K562 (cell line): ENCODE results near the gene CFAP126. TPM values are rescaled to one million over a fixed set of nuclear protein-coding genes. Genes with fewer than 3 reads are reported as not detected.

Experiments
- BRCA1 ChIP-seq, 2 experiments: fragments of 450-650 bp in 1 of 2; sonication (generic) in 1 of 2; formaldehyde crosslinking in 1 of 2; IDR thresholded peaks; 2 replicates each; pipeline versions ENCODE4 v1.5.0 to v1.6.1; 2017 to 2020; ENCODE audit warnings: mild to moderate bottlenecking in 1 of 2, missing genetic modification reagents in 1 of 2
- CHCHD3 ChIP-seq: fragments of 250-450 bp; sonication (Bioruptor Pico); IDR thresholded peaks from 2 replicates; pipeline ENCODE4 v2.1.2; 2022; ENCODE audit warnings: mild to moderate bottlenecking
- DMBX1 ChIP-seq: fragments of 250-450 bp; sonication (Bioruptor Pico); IDR thresholded peaks from 2 replicates; pipeline ENCODE4 v1.8.0; 2022; ENCODE audit warnings: inconsistent platforms, mild to moderate bottlenecking, moderate library complexity, borderline replicate concordance
- FIP1L1 ChIP-seq: fragments of 200-400 bp; formaldehyde crosslinking; IDR thresholded peaks from 2 replicates; pipeline ENCODE4 v1.6.1; 2018; ENCODE audit warnings: mild to moderate bottlenecking, low read depth, low read length; ENCODE audit not compliant: poor library complexity, severe bottlenecking
- FOS ChIP-seq: IDR thresholded peaks from 3 replicates; pipeline ENCODE4 v1.6.1; 2011; ENCODE audit not compliant: insufficient read length; ENCODE audit errors: extremely low read depth
- FOSL1 ChIP-seq: fragments of 200-800 bp; sonication (Bioruptor generic); conservative IDR thresholded peaks from 2 replicates; pipeline ENCODE4 v1.6.1; 2016; ENCODE audit warnings: missing genetic modification characterization, missing compliant biosample characterization
- FOXA3 ChIP-seq, 2 experiments: fragments of 450-650 bp in 1 of 2; sonication (generic) in 1 of 2; formaldehyde crosslinking; IDR thresholded peaks in 1 of 2; conservative IDR thresholded peaks in 1 of 2; 2 replicates each; pipeline versions ENCODE4 v1.4.0 to v1.8.0; 2020 to 2022; ENCODE audit warnings: mild to moderate bottlenecking in 2 of 2, missing genetic modification reagents in 1 of 2
- HDAC1 ChIP-seq, 2 experiments: fragments of 450-650 bp; IDR thresholded peaks; 2 replicates each; pipeline ENCODE4 v1.6.1; 2016 to 2017; ENCODE audit warnings: inconsistent platforms in 1 of 2, mild to moderate bottlenecking in 1 of 2, moderate library complexity in 1 of 2
- MCM3 ChIP-seq: fragments of 450-650 bp; IDR thresholded peaks from 2 replicates; pipeline ENCODE4 v1.6.1; 2016
- MED1 ChIP-seq: sonication (generic); formaldehyde crosslinking; IDR thresholded peaks from 2 replicates; pipeline ENCODE4 v1.8.1; 2023; ENCODE audit warnings: missing genetic modification reagents, borderline replicate concordance
- NELFE ChIP-seq: IDR thresholded peaks from 2 replicates; pipeline ENCODE4 v1.6.1; 2011; ENCODE audit warnings: mild to moderate bottlenecking; ENCODE audit not compliant: insufficient read depth, insufficient read length
- NFIX ChIP-seq: fragments of 250-450 bp; sonication (Bioruptor Pico); IDR thresholded peaks from 2 replicates; pipeline ENCODE4 v1.4.0; 2020; ENCODE audit warnings: low read depth, mild to moderate bottlenecking, moderate library complexity
- PTBP1 ChIP-seq: fragments of 200-400 bp; formaldehyde crosslinking; IDR thresholded peaks from 2 replicates; pipeline ENCODE4 v1.6.1; 2017; ENCODE audit warnings: low read depth, low read length
- RCOR1 ChIP-seq, 2 experiments: IDR thresholded peaks; 2 replicates each; pipeline ENCODE4 v1.6.1; 2012; ENCODE audit warnings: low read depth in 2 of 2, low read length in 2 of 2, borderline replicate concordance in 1 of 2, improper control_type of control experiment in 1 of 2
- SMAD3 ChIP-seq: fragments of 450-650 bp; formaldehyde crosslinking; conservative IDR thresholded peaks from 2 replicates; pipeline ENCODE4 v1.4.0; 2020; ENCODE audit warnings: mild to moderate bottlenecking
- SMARCC2 ChIP-seq: fragments of 450-650 bp; IDR thresholded peaks from 2 replicates; pipeline ENCODE4 v1.6.1; 2017; ENCODE audit warnings: antibody characterized with exemption, moderate library complexity, mild to moderate bottlenecking, low read depth
- SNIP1 ChIP-seq: fragments of 450-650 bp; IDR thresholded peaks from 2 replicates; pipeline ENCODE4 v1.7.1; 2017; ENCODE audit warnings: low read depth, mild to moderate bottlenecking
- TCF7 ChIP-seq: sonication (generic); IDR thresholded peaks from 2 replicates; pipeline ENCODE4 v1.6.1; 2016; ENCODE audit warnings: antibody characterized with exemption, borderline replicate concordance
- ZNF408 ChIP-seq: fragments of 250-450 bp; sonication (Bioruptor Pico); IDR thresholded peaks from 2 replicates; pipeline ENCODE4 v1.4.0; 2020; ENCODE audit warnings: low read depth, mild to moderate bottlenecking, moderate library complexity
- ZNF583 ChIP-seq: fragments of 250-450 bp; sonication (Bioruptor Pico); IDR thresholded peaks from 2 replicates; pipeline ENCODE4 v1.4.0; 2020
- polyA plus RNA-seq, 8 experiments: library from polyadenylated mRNA; depleted of rRNA in 4 of 8; stranded (reverse) in 5 of 8; unstranded in 3 of 8; fragments of >200 nt; fragmentation: Nextera tagmentation in 2 of 8; fragmentation: Illumina TruSeq in 1 of 8; extraction: Ambion mirVana in 2 of 8; extraction: Trizol in 1 of 8; gene quantifications; 2 replicates each; pipeline versions ENCODE4 v1.2.1 to v1.2.3, GENCODE V29; 2011 to 2014; ENCODE audit warnings: inconsistent platforms in 1 of 8, missing spikeins in 1 of 8
- total RNA-seq, 7 experiments: library from RNA; depleted of rRNA in 6 of 7; stranded (reverse); fragments of >200 nt in 6 of 7; fragmentation: Illumina TruSeq in 2 of 7; extraction: Trizol in 2 of 7; gene quantifications; 2 replicates each; pipeline versions ENCODE4 v1.2.1 to v1.2.3, GENCODE V29; 2011 to 2021; ENCODE audit warnings: low replicate concordance in 1 of 7
- TF ChIP-seq, protein P1 (sequence below): sonication (generic); formaldehyde crosslinking; IDR thresholded peaks from 2 replicates; pipeline ENCODE4 v1.8.0; 2022; ENCODE audit warnings: missing genetic modification reagents, mild to moderate bottlenecking, moderate library complexity, borderline replicate concordance
- TF ChIP-seq, protein P2 (sequence below): fragments of 250-450 bp; sonication (Bioruptor Pico); IDR thresholded peaks from 2 replicates; pipeline ENCODE4 v1.8.0; 2022; ENCODE audit warnings: inconsistent platforms
- TF ChIP-seq, protein P3 (sequence below): fragments of 250-450 bp; sonication (Bioruptor Pico); IDR thresholded peaks from 2 replicates; pipeline ENCODE4 v1.8.0; 2022; ENCODE audit warnings: inconsistent platforms, mild to moderate bottlenecking, moderate library complexity, borderline replicate concordance
- TF ChIP-seq, protein P4 (sequence below): sonication (generic); formaldehyde crosslinking; IDR thresholded peaks from 2 replicates; pipeline ENCODE4 v1.8.0; 2022; ENCODE audit warnings: mild to moderate bottlenecking, missing genetic modification reagents

The CFAP126 gene
- total and polyA plus RNA-seq, 9 of the 15 experiments (the other 6 are each of a cell fraction or from before 2014, with no cell fraction given), result not detected

DNA sequence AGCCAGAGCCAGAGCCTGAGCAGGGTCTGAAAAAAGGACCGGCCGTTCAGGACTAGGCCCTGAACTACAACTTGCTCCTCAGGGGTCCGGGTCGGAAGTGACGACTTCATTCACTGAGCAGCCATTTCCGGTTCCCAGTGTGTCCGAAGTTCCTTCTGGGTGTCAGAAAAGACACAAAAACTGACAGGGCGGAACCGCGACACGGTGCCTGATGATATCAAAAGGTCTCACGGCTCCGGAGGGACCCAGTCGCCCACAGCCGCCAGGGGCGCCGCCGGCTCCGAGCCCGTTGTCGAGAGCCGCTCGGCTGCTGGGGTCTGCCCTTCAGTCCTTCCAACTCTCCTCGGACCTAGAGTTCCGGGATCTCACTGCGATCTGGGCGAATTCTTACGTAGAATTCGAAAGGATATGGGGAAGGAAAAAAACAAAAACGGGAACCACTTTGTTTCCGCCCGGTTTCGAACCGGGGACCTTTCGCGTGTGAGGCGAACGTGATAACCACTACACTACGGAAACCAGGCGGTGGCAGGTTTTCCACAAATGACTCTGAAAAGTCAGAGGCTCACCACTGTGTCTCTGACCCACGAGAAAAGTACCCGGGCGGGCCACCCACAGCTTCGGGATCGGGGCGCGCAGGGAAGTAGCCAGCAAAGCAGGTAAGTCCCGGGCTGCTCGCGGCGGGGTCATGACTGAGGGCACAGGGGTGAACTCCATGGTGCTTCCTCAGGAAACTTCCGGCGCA lies 31.8 kb upstream of the CFAP126 start (continued):
- peak in 1 of 2 experiments; percentile 62; a peak in 1 of 4 replicates for TF ChIP-seq FOXA3 (CRISPR knock-in tag; conservative IDR thresholded peaks at IDR 0.05 in 1 of 2, IDR thresholded peaks at IDR 0.05 in 1 of 2)
- TF ChIP-seq, protein P1, sequence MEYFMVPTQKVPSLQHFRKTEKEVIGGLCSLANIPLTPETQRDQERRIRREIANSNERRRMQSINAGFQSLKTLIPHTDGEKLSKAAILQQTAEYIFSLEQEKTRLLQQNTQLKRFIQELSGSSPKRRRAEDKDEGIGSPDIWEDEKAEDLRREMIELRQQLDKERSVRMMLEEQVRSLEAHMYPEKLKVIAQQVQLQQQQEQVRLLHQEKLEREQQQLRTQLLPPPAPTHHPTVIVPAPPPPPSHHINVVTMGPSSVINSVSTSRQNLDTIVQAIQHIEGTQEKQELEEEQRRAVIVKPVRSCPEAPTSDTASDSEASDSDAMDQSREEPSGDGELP, result peak; percentile 83
- TF ChIP-seq, protein P2, sequence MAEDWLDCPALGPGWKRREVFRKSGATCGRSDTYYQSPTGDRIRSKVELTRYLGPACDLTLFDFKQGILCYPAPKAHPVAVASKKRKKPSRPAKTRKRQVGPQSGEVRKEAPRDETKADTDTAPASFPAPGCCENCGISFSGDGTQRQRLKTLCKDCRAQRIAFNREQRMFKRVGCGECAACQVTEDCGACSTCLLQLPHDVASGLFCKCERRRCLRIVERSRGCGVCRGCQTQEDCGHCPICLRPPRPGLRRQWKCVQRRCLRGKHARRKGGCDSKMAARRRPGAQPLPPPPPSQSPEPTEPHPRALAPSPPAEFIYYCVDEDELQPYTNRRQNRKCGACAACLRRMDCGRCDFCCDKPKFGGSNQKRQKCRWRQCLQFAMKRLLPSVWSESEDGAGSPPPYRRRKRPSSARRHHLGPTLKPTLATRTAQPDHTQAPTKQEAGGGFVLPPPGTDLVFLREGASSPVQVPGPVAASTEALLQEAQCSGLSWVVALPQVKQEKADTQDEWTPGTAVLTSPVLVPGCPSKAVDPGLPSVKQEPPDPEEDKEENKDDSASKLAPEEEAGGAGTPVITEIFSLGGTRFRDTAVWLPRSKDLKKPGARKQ (CRISPR knock-in tag), result no peak
- TF ChIP-seq PTBP1, result peak; percentile 75
- TF ChIP-seq, protein P3, sequence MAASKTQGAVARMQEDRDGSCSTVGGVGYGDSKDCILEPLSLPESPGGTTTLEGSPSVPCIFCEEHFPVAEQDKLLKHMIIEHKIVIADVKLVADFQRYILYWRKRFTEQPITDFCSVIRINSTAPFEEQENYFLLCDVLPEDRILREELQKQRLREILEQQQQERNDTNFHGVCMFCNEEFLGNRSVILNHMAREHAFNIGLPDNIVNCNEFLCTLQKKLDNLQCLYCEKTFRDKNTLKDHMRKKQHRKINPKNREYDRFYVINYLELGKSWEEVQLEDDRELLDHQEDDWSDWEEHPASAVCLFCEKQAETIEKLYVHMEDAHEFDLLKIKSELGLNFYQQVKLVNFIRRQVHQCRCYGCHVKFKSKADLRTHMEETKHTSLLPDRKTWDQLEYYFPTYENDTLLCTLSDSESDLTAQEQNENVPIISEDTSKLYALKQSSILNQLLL, result no peak
- TF ChIP-seq NFIX (CRISPR knock-in tag), result no peak
- TF ChIP-seq FIP1L1, result no peak
- TF ChIP-seq FOSL1 (tag), result peak; percentile 56; the same call in 1 of the 2 replicates
- TF ChIP-seq FOS, result no peak
- peak; percentile 24 to 93; a peak in 2 of 4 replicates for TF ChIP-seq HDAC1 (IDR thresholded peaks at IDR 0.05)
- TF ChIP-seq SMAD3 (CRISPR knock-in tag), result no peak
- no peak for TF ChIP-seq ZNF408
- no peak; the same call in 1 of the 2 replicates for TF ChIP-seq DMBX1 (CRISPR knock-in tag)
- TF ChIP-seq MED1 (CRISPR knock-in tag), result no peak
- TF ChIP-seq SMARCC2, result no peak
- TF ChIP-seq RCOR1 (IDR thresholded peaks at IDR 0.05; ENCODE audit: borderline replicate concordance in 1 of 2, low read depth in 2 of 2, low read length in 2 of 2), result no peak; a peak in 1 of 4 replicates
- 0 out of 2 replicates have a peak, but pooled peaks have one; percentile 18 for TF ChIP-seq TCF7
- TF ChIP-seq, protein P4, sequence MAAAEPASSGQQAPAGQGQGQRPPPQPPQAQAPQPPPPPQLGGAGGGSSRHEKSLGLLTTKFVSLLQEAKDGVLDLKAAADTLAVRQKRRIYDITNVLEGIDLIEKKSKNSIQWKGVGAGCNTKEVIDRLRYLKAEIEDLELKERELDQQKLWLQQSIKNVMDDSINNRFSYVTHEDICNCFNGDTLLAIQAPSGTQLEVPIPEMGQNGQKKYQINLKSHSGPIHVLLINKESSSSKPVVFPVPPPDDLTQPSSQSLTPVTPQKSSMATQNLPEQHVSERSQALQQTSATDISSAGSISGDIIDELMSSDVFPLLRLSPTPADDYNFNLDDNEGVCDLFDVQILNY (CRISPR knock-in tag), result no peak
- no peak for TF ChIP-seq NELFE
- TF ChIP-seq MCM3, result no peak
- TF ChIP-seq CHCHD3 (CRISPR knock-in tag), result no peak
- TF ChIP-seq ZNF583 (CRISPR knock-in tag), result no peak
- no peak for TF ChIP-seq BRCA1 (IDR thresholded peaks at IDR 0.05)
- TF ChIP-seq BRCA1 (CRISPR knock-in tag; IDR thresholded peaks at IDR 0.05), result no peak
- TF ChIP-seq SNIP1, result no peak; the same call in 1 of the 2 replicates
